Prostate gland (tissue), 2 donors: ENCODE measurements around the gene ZNF37A.

Experiments used
- CTCF ChIP-seq, 4 experiments: fragments of 200-600 bp in 2 of 4; fragments of 450-650 bp in 2 of 4; sonication (generic) in 2 of 4; IDR thresholded peaks; 1 replicate in 3 of 4; 2 replicates in 1 of 4; pipeline ENCODE4 v1.5.1; 2016 to 2019; ENCODE audit warnings: antibody characterized with exemption in 4 of 4, mild to moderate bottlenecking in 2 of 4, moderate library complexity in 2 of 4
- POLR2A ChIP-seq: fragments of 450-650 bp; IDR thresholded peaks from one replicate; pipeline ENCODE4 v1.6.1; 2016; ENCODE audit warnings: antibody characterized with exemption, mild to moderate bottlenecking

- TF ChIP-seq CTCF (IDR thresholded peaks at IDR 0.05) = no peak
- no peak for TF ChIP-seq POLR2A
Observed at GRCh38 chr10:38072552-38072951, 21.6 kb upstream of the ZNF37A start.
